T-helper 2 cell treated with Interferon-gamma antibody and Interleukin-4, amounts not matched to agents 5 μg/mL and 100 μg/mL, for 36 hours (primary cell): ENCODE results near the gene FER.

ENCODE experiments used
- DNase-seq: peaks from one replicate; pipeline ENCODE4 v3.0.0; 2021; ENCODE audit warnings: low spot score
- H3K27ac Mint-ChIP-seq: one replicate; pipeline ENCODE4 v1.8.0; 2021; ENCODE audit warnings: mild to moderate bottlenecking, mixed read lengths
- H3K27me3 Mint-ChIP-seq: one replicate; pipeline ENCODE4 v1.8.0; 2021; ENCODE audit warnings: low read depth, mixed read lengths
- H3K36me3 Mint-ChIP-seq: one replicate; pipeline ENCODE4 v1.8.0; 2021; ENCODE audit warnings: low read depth, mixed read lengths
- H3K4me1 Mint-ChIP-seq: one replicate; pipeline ENCODE4 v1.8.0; 2021; ENCODE audit warnings: low read depth, mixed read lengths
- H3K4me3 Mint-ChIP-seq: one replicate; pipeline ENCODE4 v1.8.0; 2022; ENCODE audit warnings: mild to moderate bottlenecking, moderate library complexity, mixed read lengths
- H3K9me3 Mint-ChIP-seq: one replicate; pipeline ENCODE4 v1.8.0; 2021; ENCODE audit warnings: mixed read lengths

FER gene

DNA sequence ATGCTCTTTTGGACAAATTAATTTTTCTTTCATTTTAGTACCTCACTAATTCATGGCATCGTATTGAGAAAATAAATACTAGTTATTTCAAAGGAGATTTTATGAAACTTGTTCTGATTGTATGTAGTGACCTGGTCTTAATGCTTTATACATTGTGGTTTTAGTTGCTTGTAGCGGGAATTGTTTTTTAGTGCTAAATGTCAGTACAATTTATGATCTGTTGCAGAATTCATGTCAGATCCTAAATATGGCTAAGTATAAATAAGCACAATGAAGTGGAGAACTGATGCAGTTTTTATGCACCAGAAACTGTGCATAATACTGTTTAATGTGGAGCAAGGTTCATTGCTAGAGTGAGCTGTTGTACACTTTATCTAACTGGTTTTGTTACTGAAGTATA is 353.3 kb downstream of the FER start:
- H3K4me3 Mint-ChIP-seq: no peak overlapping the region
- H3K27ac Mint-ChIP-seq: no peak overlapping the region
- no peaks in the 10 kb centered on the region for H3K27me3 Mint-ChIP-seq
- no peaks in the 10 kb centered on the region for H3K36me3 Mint-ChIP-seq
- no peak for DNase-seq
- no peaks in the 10 kb centered on the region for H3K4me1 Mint-ChIP-seq
- no peaks in the 10 kb centered on the region for H3K9me3 Mint-ChIP-seq

DNA sequence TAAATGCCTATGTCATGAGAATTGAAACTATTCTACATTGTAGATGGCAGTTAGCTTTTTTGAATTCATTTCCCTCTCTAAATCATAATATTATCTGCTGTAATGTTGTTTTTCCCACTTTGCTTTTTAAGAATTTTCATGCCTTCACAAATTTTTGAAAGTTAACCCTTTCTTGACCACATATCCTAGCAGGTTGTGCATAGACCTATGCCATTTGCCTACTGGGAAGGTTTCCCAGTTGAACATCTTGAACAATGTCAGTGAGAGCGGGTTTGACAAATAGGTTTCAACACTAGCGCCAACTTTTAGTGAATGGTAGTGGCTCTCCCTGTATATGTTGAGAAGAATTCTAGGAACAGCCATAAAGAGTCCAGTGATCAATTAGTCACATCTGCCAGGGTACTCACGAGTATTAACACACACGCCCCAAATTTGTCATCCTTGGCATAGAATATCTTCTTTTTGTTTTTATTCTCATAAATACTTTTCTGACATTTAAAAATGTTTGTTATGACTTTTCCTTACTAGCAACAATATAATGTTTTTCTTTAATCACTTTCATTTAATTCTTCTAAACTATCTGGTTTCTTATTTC is 354.5 kb downstream of the FER start:
- Mint-ChIP-seq H3K27me3 (no peaks in the 10 kb centered on the region), H3K27ac (no peak overlapping the region), H3K36me3 (no peaks in the 10 kb centered on the region), H3K4me3 (no peak overlapping the region), H3K4me1 (no peaks in the 10 kb centered on the region), H3K9me3 (no peaks in the 10 kb centered on the region)
- no peak for DNase-seq

DNA sequence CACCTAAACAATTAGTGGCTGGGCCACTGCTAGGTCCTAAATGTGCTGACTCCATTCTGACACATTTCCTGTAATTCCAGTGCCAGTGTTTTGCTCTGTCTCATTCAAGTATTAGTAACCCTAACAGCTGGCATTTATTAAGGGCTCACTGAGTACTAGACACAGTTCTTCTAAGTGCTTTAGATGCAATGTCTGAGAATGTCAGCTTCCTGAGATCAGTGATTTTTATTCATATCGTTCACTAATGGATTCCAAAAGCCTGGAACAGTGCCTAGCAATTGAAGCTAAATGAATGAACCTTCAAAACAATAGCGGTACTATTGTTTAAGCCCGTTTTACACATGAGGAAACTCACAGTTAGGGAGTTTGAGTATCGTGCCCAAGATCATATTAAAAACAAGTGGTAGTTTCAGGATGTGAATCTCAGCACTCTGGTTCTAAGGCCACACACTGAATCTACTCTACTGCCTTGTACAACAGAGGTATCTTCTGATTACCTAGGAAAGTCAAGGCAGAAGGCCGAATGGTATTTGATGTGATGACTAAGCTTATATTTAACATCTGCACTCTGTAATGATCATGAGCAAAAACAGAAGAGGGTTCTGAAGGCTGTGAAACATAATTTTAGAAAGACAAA is 358.1 kb downstream of the FER start:
- no peak for DNase-seq
- Mint-ChIP-seq H3K36me3 (no peaks in the 10 kb centered on the region), H3K27me3 (no peaks in the 10 kb centered on the region), H3K9me3 (no peaks in the 10 kb centered on the region), H3K27ac (no peak overlapping the region), H3K4me1 (no peaks in the 10 kb centered on the region), H3K4me3 (no peak overlapping the region)

DNA sequence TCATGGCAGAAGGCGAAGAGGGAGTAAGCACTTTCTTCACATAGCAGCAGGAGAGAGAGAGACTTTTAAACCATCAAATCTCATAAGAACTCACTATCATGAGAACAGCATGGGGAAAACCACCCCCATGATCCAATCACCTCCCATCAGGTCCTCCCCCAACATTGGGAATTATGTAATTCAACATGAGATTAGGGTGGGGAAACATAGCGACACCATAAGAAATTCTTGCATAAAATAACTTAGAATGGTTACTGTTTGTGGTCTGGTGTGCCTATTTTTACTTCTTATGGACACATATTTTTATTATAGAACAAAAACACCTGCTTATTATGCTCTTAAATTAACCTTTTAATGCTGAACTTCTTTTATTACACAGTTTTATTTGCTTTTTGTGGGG is 364.0 kb downstream of the FER start:
- Mint-ChIP-seq H3K9me3 (no peaks in the 10 kb centered on the region), H3K27me3 (no peaks in the 10 kb centered on the region), H3K4me1 (no peaks in the 10 kb centered on the region), H3K36me3 (no peaks in the 10 kb centered on the region), H3K4me3 (no peak overlapping the region), H3K27ac (no peak overlapping the region)
- DNase-seq: no peak

DNA sequence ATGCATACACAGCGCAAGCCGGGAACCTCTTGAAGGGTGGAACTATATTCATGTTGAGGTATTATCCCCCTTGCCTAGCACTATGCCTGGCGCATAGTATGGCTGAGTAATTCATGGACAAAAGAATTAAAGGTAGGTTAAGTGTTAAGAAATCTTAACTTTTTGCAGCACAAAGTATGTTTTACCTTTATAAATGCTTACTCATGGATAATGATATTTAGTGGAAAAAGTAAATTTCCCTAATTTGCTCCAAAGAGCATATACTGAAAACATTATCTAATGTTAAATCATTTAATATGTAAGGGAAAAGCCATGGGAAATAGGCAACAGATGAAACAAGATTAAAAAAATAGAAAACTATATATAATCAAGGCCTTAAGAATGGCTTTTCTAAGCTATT is 365.9 kb downstream of the FER start:
- H3K4me1 Mint-ChIP-seq: no peaks in the 10 kb centered on the region
- no peaks in the 10 kb centered on the region for H3K27me3 Mint-ChIP-seq
- no peaks in the 10 kb centered on the region for H3K36me3 Mint-ChIP-seq
- no peak overlapping the region for H3K27ac Mint-ChIP-seq
- no peak overlapping the region for H3K4me3 Mint-ChIP-seq
- no peaks in the 10 kb centered on the region for H3K9me3 Mint-ChIP-seq
- DNase-seq: no peak

DNA sequence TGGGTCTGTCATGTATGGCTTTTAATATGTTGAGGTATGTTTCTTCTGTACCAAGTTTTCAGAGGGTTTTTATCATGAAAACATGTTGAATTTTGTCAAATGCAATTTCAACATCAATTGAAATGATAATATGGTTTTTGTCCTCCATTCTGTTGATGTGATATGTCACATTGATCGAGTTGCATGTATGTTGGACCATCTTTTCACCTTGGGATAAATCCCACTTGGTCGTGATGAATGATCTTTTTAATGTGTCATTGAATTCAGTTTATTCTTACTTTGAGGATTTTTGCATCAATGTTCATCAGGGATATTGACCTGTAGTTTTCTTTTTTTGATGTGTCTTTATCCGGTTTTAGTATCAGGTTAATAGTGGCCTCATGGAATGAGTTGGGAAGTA is 373.5 kb downstream of the FER start:
- no peaks in the 10 kb centered on the region for H3K36me3 Mint-ChIP-seq
- DNase-seq: no peak
- no peaks in the 10 kb centered on the region for H3K9me3 Mint-ChIP-seq
- no peak overlapping the region for H3K27ac Mint-ChIP-seq
- no peaks in the 10 kb centered on the region for H3K27me3 Mint-ChIP-seq
- H3K4me1 Mint-ChIP-seq: no peaks in the 10 kb centered on the region
- no peak overlapping the region for H3K4me3 Mint-ChIP-seq

DNA sequence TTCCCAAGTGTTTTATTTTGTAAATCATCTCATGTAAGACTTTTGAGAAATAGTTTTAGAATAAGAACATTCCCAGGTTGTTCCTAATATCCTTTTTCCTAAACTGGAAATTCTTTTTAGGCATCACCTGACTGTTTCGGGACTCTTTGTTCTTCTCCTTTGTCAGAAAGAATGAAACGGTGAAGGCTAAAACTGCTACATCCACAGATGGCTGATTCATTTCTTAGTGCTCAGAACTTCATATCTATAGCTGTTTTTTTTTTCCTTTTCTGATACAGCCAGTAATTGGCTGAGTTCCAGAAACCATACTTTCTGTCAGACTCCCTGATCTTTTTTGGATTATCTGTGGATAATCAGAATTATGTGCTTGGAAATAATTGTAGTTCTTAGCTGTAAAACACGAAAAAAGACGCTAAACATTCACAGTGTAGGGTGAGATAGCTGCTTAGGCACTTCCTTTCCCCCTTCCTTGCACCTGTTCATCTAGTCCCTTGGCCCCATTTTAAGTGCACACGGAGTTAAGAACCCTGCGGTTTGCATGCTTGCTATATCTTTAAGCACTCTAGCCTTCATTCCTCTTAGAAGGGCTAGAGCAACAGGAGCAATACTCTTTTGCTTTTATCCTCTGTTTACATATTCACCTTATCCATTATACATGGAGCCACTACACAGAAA is 378.2 kb downstream of the FER start:
- Mint-ChIP-seq H3K36me3 (no peaks in the 10 kb centered on the region), H3K4me1 (no peaks in the 10 kb centered on the region), H3K27ac (no peak overlapping the region), H3K4me3 (no peak overlapping the region), H3K9me3 (no peaks in the 10 kb centered on the region), H3K27me3 (no peaks in the 10 kb centered on the region)
- DNase-seq: no peak

DNA sequence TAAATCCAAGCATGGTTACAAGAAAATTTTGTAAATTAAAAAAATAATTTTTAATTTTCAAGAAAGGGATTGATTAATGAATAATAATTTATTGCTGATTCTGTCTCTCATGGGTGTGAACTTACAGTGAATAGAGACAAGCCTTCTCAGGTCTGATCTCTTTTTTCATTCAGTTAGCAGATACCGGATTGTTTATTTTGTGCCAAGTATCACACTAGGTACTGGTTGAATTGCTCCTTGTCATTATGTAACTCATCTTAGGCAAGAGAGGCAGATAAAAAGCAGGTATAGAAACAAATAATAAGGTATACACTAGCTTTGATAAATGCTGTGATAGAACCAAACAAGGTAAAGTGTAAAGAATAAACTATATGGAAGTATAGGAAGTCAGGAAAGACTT is 378.8 kb downstream of the FER start:
- Mint-ChIP-seq H3K36me3 (no peaks in the 10 kb centered on the region), H3K4me3 (no peak overlapping the region), H3K4me1 (no peaks in the 10 kb centered on the region), H3K27me3 (no peaks in the 10 kb centered on the region), H3K9me3 (no peaks in the 10 kb centered on the region), H3K27ac (no peak overlapping the region)
- no peak for DNase-seq

DNA sequence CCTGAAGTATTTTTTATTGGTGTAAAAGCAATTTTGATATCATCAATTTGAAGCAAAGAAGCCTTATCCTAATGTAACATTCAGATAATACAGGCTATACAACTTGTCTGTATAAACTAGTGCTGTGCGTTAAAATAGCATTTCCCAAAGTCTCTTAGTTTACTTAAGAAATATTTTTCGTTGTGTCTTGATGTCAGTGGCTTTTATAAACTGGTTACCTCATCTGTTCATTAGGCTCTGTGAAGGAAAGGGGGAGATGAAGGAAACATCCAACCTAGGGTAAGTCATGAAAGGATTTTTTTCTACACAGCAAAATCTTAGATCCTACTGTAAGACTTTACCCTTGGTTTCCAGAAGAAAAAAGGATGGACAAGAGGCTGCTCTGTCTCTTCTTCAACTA is 389.2 kb downstream of the FER start:
- H3K27me3 Mint-ChIP-seq: no peaks in the 10 kb centered on the region
- no peaks in the 10 kb centered on the region for H3K36me3 Mint-ChIP-seq
- H3K27ac Mint-ChIP-seq: no peak overlapping the region
- H3K9me3 Mint-ChIP-seq: no peaks in the 10 kb centered on the region
- H3K4me1 Mint-ChIP-seq: no peaks in the 10 kb centered on the region
- no peak for DNase-seq
- no peak overlapping the region for H3K4me3 Mint-ChIP-seq

DNA sequence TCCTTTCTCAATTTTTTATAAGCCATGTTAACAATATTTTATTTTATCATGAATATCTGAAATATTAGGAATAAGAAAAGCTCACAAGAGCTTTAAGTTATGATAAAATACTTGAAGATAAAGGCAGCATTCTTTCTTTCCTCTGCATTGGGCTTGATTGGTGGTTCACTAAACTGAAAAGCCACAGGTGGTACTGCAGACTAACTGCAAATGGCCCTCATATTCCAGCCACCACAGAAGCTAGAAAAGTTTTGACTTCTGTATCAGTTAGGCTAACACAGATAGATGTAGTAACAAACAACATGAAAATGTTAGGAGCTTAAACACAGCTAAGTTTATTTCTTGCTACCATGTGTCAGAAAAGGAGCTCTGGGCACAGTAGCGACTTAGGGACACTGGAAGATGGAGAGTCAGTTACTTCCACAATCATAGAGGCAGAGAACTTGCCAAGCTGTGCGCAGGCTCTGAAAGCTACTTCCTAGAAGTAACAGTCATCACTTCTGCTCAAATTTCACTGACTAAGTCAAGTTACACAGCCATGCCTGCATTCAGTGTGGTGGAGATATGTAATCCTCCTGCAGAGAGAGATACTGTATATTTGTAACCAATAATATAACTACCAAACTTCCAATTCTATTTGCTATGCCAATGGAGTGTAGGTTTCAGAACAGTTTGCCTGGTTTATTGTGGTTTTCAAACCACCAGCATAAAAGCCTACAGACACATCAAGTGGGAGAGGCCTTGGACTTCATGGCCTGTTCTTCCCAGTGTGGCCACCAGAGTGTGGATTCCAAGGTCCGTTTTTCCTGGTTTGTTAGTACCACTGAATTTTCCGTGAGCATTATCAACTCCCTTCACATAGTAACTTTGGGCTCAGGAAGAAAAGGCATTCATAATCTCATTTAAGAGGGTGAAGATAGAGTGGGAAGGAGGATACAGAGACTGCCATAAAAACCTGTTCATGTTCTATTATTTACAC is 393.8 kb downstream of the FER start:
- H3K4me3 Mint-ChIP-seq: no peak overlapping the region
- H3K9me3 Mint-ChIP-seq: no peaks in the 10 kb centered on the region
- H3K27ac Mint-ChIP-seq: no peak overlapping the region
- DNase-seq: no peak
- H3K27me3 Mint-ChIP-seq: no peaks in the 10 kb centered on the region
- no peaks in the 10 kb centered on the region for H3K36me3 Mint-ChIP-seq
- no peaks in the 10 kb centered on the region for H3K4me1 Mint-ChIP-seq

DNA sequence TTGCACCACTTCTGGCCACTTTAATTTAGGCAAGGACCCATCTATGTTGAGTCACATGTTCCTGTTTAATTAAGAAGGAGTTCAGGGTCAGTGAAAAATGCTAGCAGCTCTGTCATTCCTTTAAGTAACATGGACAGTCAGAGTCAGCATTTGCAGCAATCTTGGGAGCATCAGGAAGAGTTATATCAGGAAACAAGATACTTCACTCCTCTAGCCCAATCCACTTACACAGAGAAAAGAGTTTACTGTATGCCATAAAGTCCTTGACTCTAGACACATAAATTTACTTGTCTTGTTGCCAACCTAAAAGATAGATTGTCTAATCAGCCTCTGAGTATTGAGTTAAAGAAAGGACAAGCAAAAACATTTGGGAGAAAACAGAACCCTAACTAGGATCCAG is 395.3 kb downstream of the FER start:
- no peaks in the 10 kb centered on the region for H3K9me3 Mint-ChIP-seq
- no peak for DNase-seq
- no peaks in the 10 kb centered on the region for H3K36me3 Mint-ChIP-seq
- H3K27ac Mint-ChIP-seq: no peak overlapping the region
- H3K4me1 Mint-ChIP-seq: no peaks in the 10 kb centered on the region
- no peak overlapping the region for H3K4me3 Mint-ChIP-seq
- no peaks in the 10 kb centered on the region for H3K27me3 Mint-ChIP-seq

DNA sequence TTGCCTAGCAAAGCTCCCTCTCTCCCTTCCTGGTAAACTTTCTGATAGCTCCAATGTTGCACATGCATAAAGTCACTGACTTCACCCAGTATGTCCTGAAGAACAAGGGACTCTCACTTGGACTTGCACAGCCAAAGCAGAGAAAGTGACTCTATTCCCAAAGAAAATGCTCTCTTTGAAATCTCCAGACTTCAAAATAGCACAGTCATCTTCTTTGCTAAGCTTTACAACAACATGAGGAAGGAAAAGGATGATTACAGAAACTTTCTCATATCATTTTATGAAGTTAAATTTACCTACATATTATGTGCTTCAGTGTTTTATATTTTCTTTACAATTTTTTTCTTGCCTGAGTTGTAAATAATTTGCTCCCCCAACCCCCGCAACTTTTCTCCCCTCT is 397.4 kb downstream of the FER start:
- Mint-ChIP-seq H3K36me3 (no peaks in the 10 kb centered on the region), H3K4me3 (no peak overlapping the region), H3K27ac (no peak overlapping the region), H3K27me3 (no peaks in the 10 kb centered on the region), H3K4me1 (no peaks in the 10 kb centered on the region), H3K9me3 (no peaks in the 10 kb centered on the region)
- no peak for DNase-seq

DNA sequence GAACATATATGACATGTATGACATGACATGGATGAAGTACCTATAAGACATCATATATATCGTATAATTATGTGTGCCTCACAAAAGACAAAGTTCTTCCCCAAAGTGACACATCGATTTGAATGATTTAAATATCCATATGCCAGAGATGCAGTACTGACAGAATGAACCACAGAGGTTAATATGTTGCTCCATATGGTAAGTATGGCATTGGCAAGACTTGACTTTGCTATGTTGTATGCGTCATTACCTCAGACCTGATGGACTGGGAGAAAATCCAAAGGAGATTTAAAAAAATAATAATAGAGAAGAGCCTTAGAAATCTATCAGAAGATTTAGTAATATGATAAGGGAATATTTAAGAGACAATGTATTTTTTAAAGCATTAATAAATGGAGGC is 398.9 kb downstream of the FER start:
- H3K27ac Mint-ChIP-seq: no peak overlapping the region
- no peaks in the 10 kb centered on the region for H3K4me1 Mint-ChIP-seq
- no peak overlapping the region for H3K4me3 Mint-ChIP-seq
- no peak for DNase-seq
- H3K27me3 Mint-ChIP-seq: no peaks in the 10 kb centered on the region
- H3K36me3 Mint-ChIP-seq: no peaks in the 10 kb centered on the region
- H3K9me3 Mint-ChIP-seq: no peaks in the 10 kb centered on the region

DNA sequence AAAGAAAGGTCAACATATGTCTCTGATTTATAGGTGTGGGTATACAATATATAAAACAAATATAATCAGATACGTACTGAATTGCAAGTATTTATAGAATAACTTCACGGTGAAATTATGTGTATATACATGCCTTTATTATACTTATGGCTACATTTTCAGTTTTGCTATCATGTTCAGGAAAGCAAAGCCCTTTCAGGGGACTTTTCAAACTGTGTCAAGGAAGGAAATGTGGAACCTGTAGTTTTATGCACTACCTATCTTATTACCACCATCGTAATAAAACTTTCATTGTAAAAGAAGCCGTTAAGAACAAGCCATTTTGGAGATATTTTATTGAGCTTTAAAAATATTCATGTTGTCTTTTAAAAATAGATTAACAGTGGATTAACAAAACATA is 404.9 kb downstream of the FER start:
- H3K4me3 Mint-ChIP-seq: no peak overlapping the region
- no peak for DNase-seq
- H3K27ac Mint-ChIP-seq: no peak overlapping the region
- no peaks in the 10 kb centered on the region for H3K36me3 Mint-ChIP-seq
- peaks cover 4% of the 10 kb centered on the region for H3K27me3 Mint-ChIP-seq
- H3K4me1 Mint-ChIP-seq: peaks cover 7% of the 10 kb centered on the region
- H3K9me3 Mint-ChIP-seq: no peaks in the 10 kb centered on the region
